ENCODE measurements around the gene PCDHGA9. TPM values are rescaled to one million over a fixed set of nuclear protein-coding genes. Genes with fewer than 3 reads are reported as not detected.

Gene PCDHGA9
- total RNA-seq, 1 donor from 2014 or later = 5.7 TPM

GRCh38 chr5:141430332-141431113 is 27.9 kb downstream of the PCDHGA9 start, which contains the start of gene PCDHGA12:
TSS of gene PCDHGA12 (plus strand) at chr5:141430507. CDS start at chr5:141430760, 253 bp downstream.

Other genes starting within 250 kb of the PCDHGA9 start
- gene PCDHB7, start 230.1 kb upstream of the PCDHGA9 start, total RNA-seq = 0.79 and 1.1 TPM in 2 replicates
- 0.62 and 1.1 TPM in 2 replicates for gene PCDHB8, start 225.0 kb upstream of the PCDHGA9 start, total RNA-seq
- gene PCDHB16, start 220.4 kb upstream of the PCDHGA9 start, total RNA-seq = 1.8 and 1.9 TPM in 2 replicates
- gene PCDHB9, start 215.6 kb upstream of the PCDHGA9 start, total RNA-seq = 0.40 and 0.44 TPM in 2 replicates
- gene PCDHB10, start 210.4 kb upstream of the PCDHGA9 start, total RNA-seq = 0.66 and 1.1 TPM in 2 replicates
- 0.44 and 0.53 TPM in 2 replicates for gene PCDHB11, start 203.2 kb upstream of the PCDHGA9 start, total RNA-seq
- 0.25 and 0.40 TPM in 2 replicates for gene PCDHB12, start 194.1 kb upstream of the PCDHGA9 start, total RNA-seq
- gene PCDHB13, start 188.9 kb upstream of the PCDHGA9 start, total RNA-seq = 0.81 and 1.1 TPM in 2 replicates
- gene PCDHB14, start 179.4 kb upstream of the PCDHGA9 start, total RNA-seq = 0.92 and 1.1 TPM in 2 replicates
- 0.53 and 0.56 TPM in 2 replicates for gene PCDHB15, start 157.4 kb upstream of the PCDHGA9 start, total RNA-seq
- gene SLC25A2, start 98.7 kb upstream of the PCDHGA9 start, total RNA-seq = 0.13 and 0.31 TPM in 2 replicates
- 81.0 and 83.9 TPM in 2 replicates for gene TAF7, start 82.0 kb upstream of the PCDHGA9 start, total RNA-seq
- gene PCDHGA1, start 72.3 kb upstream of the PCDHGA9 start, total RNA-seq = 1.1 TPM in 2 replicates
- gene PCDHGA2, start 64.0 kb upstream of the PCDHGA9 start, total RNA-seq = 1.7 and 2.5 TPM in 2 replicates
- gene PCDHGA3, start 58.9 kb upstream of the PCDHGA9 start, total RNA-seq = 2.0 and 2.9 TPM in 2 replicates
- gene PCDHGB1, start 52.7 kb upstream of the PCDHGA9 start, total RNA-seq = 1.8 and 4.3 TPM in 2 replicates
- 4.0 and 7.5 TPM in 2 replicates for gene PCDHGA4, start 47.8 kb upstream of the PCDHGA9 start, total RNA-seq
- gene PCDHGB2, start 42.8 kb upstream of the PCDHGA9 start, total RNA-seq = 3.4 and 5.9 TPM in 2 replicates
- gene PCDHGA5, start 38.6 kb upstream of the PCDHGA9 start, total RNA-seq = 1.5 and 2.7 TPM in 2 replicates
- gene PCDHGB3, start 32.5 kb upstream of the PCDHGA9 start, total RNA-seq = 5.7 and 8.4 TPM in 2 replicates
- gene PCDHGA6, start 28.9 kb upstream of the PCDHGA9 start, total RNA-seq = 3.3 and 5.3 TPM in 2 replicates
- gene PCDHGA7, start 20.0 kb upstream of the PCDHGA9 start, total RNA-seq = 3.4 and 4.8 TPM in 2 replicates
- gene PCDHGB4, start 15.1 kb upstream of the PCDHGA9 start, total RNA-seq = 20.1 and 26.5 TPM in 2 replicates
- gene PCDHGA8, start 10.1 kb upstream of the PCDHGA9 start, total RNA-seq = 2.2 and 3.9 TPM in 2 replicates
- gene PCDHGB5, start 4.8 kb upstream of the PCDHGA9 start, total RNA-seq = 21.0 and 29.1 TPM in 2 replicates
- gene PCDHGB6, start 5.2 kb downstream of the PCDHGA9 start, total RNA-seq = 3.3 and 4.7 TPM in 2 replicates
- gene PCDHGA10, start 10.2 kb downstream of the PCDHGA9 start, total RNA-seq = 5.3 and 7.5 TPM in 2 replicates
- 9.1 and 17.3 TPM in 2 replicates for gene PCDHGB7, start 14.9 kb downstream of the PCDHGA9 start, total RNA-seq
- gene PCDHGA11, start 18.3 kb downstream of the PCDHGA9 start, total RNA-seq = 11.0 and 18.2 TPM in 2 replicates
- gene PCDHGA12, start 27.7 kb downstream of the PCDHGA9 start, total RNA-seq = 17.6 and 22.3 TPM in 2 replicates
- gene PCDHGC3, start 73.2 kb downstream of the PCDHGA9 start, total RNA-seq = 72.0 and 83.4 TPM in 2 replicates
- gene PCDHGC4, start 82.3 kb downstream of the PCDHGA9 start, total RNA-seq = 2.0 and 3.2 TPM in 2 replicates
- gene PCDHGC5, start 86.3 kb downstream of the PCDHGA9 start, total RNA-seq = 3.4 and 4.7 TPM in 2 replicates
- gene DIAPH1, start 216.2 kb downstream of the PCDHGA9 start, total RNA-seq = 35.9 and 44.5 TPM in 2 replicates
- gene HDAC3, start 234.1 kb downstream of the PCDHGA9 start, total RNA-seq = 52.8 and 60.9 TPM in 2 replicates
- gene RELL2, start 234.2 kb downstream of the PCDHGA9 start, total RNA-seq = 1.5 TPM in 2 replicates
- 21.0 and 25.1 TPM in 2 replicates for gene FCHSD1, start 248.6 kb downstream of the PCDHGA9 start, total RNA-seq

Measured in aortic smooth muscle cell (primary cell).